ENCODE data around the gene DIS3L2. TPM values are rescaled to one million over a fixed set of nuclear protein-coding genes. Genes with fewer than 3 reads are reported as not detected.

Gene DIS3L2
- total and polyA plus RNA-seq, 2 of the 4 experiments (the other 2 are of a cell fraction) = 14.7 to 19.2 TPM

DNA sequence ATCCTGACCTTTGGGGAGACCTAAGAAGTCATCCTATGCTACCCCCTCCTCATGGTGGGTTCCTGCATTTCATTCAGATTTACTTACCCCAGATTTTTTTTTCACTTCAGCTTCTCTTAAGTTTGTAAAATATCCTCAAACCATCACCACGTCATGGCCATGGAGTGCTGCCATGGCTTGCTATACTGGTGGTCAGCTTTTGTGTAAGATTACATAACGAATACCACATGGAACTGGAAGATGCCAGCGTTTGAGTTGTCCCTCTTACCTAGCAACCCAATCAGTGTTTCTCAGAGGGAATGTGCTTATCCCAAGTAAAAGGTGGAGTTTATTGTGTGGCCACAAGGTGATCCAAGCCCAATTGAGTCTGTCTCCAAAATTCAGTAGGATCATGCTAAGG lies 268.4 kb downstream of the DIS3L2 start:
- no peak overlapping the region for H4K91ac ChIP-seq (ENCODE audit: insufficient read depth, low read depth, low read length)
- no peak overlapping the region for H4K5ac ChIP-seq (ENCODE audit: low read depth, low read length)
- no peak overlapping the region for H3K14ac ChIP-seq (replicated peaks; ENCODE audit: low read depth, low read length)
- H3K79me1 ChIP-seq (ENCODE audit: low read depth in 1 of 2, low read length in 2 of 2) = 0 out of 4 replicates have a peak, but pooled peaks cover 0 to 5% of the 10 kb centered on the region in 2 experiments
- H2AK5ac ChIP-seq (ENCODE audit: low read depth, low read length) = no peak overlapping the region
- ChIA-PET CTCF (no interaction called here), POLR2A (ENCODE audit: unreplicated experiment) (no interaction called here)
- no CpG with 5 or more reads among the region's 3 CpGs for WGBS, 2 experiments (ENCODE audit: extremely low coverage in 2 of 2, insufficient read length in 1 of 2)
- no peak overlapping the region for H2BK5ac ChIP-seq (ENCODE audit: low read depth, low read length, poor library complexity, severe bottlenecking)
- dilution Hi-C loops (cut with HindIII; ENCODE audit: low sequenced_read_pairs, unreplicated experiment) = no loop called here
- H3K18ac ChIP-seq (ENCODE audit: low read depth, low read length) = no peak overlapping the region
- no peak for DNase-seq
- H3K4me1 ChIP-seq (ENCODE audit: control insufficient read depth, insufficient read depth, low read length) = no peaks in the 10 kb centered on the region
- H3K4me2 ChIP-seq (ENCODE audit: low read depth, low read length) = no peak overlapping the region
- 0 out of 2 replicates have a peak, but pooled peaks cover 5% of the 10 kb centered on the region for H4K20me1 ChIP-seq (ENCODE audit: insufficient read depth, low read length)
- H3K9me1 ChIP-seq (ENCODE audit: insufficient read depth, low read length) = peaks cover 4% of the 10 kb centered on the region; the same call in 1 of the 2 replicates
- BruUV-seq (replicated peaks) = no TSS peak
- H3K23ac ChIP-seq (ENCODE audit: low read depth, low read length) = no peak overlapping the region
- H2AFZ ChIP-seq (replicated peaks; ENCODE audit: low read length, poor library complexity) = no peak overlapping the region
- no peak overlapping the region for H3K4ac ChIP-seq (ENCODE audit: low read depth, low read length)
- H3K56ac ChIP-seq (ENCODE audit: extremely low read depth, insufficient read depth, low read length) = no peak overlapping the region
- H2BK15ac ChIP-seq (ENCODE audit: low read depth, low read length) = no peak overlapping the region
- intact Hi-C loops (cut with micrococcal nuclease) = loop anchor here (1.0 kb wide), 1 partner anchor 305 kb away; no protein-coding TSS in a partner anchor
- H3K4me3 ChIP-seq (ENCODE audit: insufficient read depth, low read depth, low read length) = no peak overlapping the region
- H3K27ac ChIP-seq (ENCODE audit: insufficient read depth, low read length) = no peak overlapping the region
- no peaks in the 10 kb centered on the region for H3K27me3 ChIP-seq (ENCODE audit: control insufficient read depth, insufficient read depth, low read length)
- no peak overlapping the region for H2BK120ac ChIP-seq (ENCODE audit: low read depth, low read length)
- H3K9me3 ChIP-seq (ENCODE audit: control insufficient read depth, insufficient read depth, low read length) = no peaks in the 10 kb centered on the region
- in situ Hi-C loops (cut with MboI; ENCODE audit: low sequenced_read_pairs) = no loop called here
- H4K8ac ChIP-seq (ENCODE audit: low read depth in 2 of 2, low read length in 2 of 2) = no peak overlapping the region
- TF ChIP-seq CEBPB (IDR thresholded peaks at IDR 0.05; ENCODE audit: low read depth, low read length) = no peak
- no peak for TF ChIP-seq CTCF (conservative IDR thresholded peaks at IDR 0.05; ENCODE audit: low read depth, low read length)
- no peak for TF ChIP-seq CHD1 (IDR thresholded peaks at IDR 0.05; ENCODE audit: low read depth, low read length)
- TF ChIP-seq POLR2A (IDR thresholded peaks at IDR 0.05; ENCODE audit: low read depth, low read length) = no peak
- no peak for TF ChIP-seq USF2 (IDR thresholded peaks at IDR 0.05; ENCODE audit: low read depth, low read length)
- TF ChIP-seq MAZ (IDR thresholded peaks at IDR 0.05; ENCODE audit: borderline replicate concordance, low read depth, low read length) = no peak
- no peak for TF ChIP-seq FOS (IDR thresholded peaks at IDR 0.05; ENCODE audit: low read depth, low read length)
- TF ChIP-seq MXI1 (IDR thresholded peaks at IDR 0.05; ENCODE audit: borderline replicate concordance, low read depth, low read length) = no peak
- TF ChIP-seq RAD21 (IDR thresholded peaks at IDR 0.05; ENCODE audit: low read length) = no peak
- TF ChIP-seq RFX5 (IDR thresholded peaks at IDR 0.05; ENCODE audit: low read depth, low read length) = no peak
- TF ChIP-seq NFE2L2 (IDR thresholded peaks at IDR 0.05; ENCODE audit: low read depth, low read length) = no peak
- TF ChIP-seq RCOR1 (IDR thresholded peaks at IDR 0.05; ENCODE audit: insufficient replicate concordance, low read length) = no peak
- no peak for TF ChIP-seq ELK1 (IDR thresholded peaks at IDR 0.05; ENCODE audit: borderline replicate concordance, low read depth, low read length)
- TF ChIP-seq BHLHE40 (IDR thresholded peaks at IDR 0.05; ENCODE audit: low read depth, low read length) = no peak
- no peak for TF ChIP-seq MAFK (IDR thresholded peaks at IDR 0.05; ENCODE audit: low read depth, low read length)
- H3K9ac ChIP-seq (ENCODE audit: low read depth, low read length) = no peak overlapping the region
- no peak overlapping the region for H2BK20ac ChIP-seq (ENCODE audit: low read depth, low read length)
- H3K36me3 ChIP-seq (ENCODE audit: control insufficient read depth, insufficient read depth, low read length) = no peaks in the 10 kb centered on the region
- no peak overlapping the region for H2AK9ac ChIP-seq (replicated peaks; ENCODE audit: low read depth, low read length, poor library complexity)
- no peak for ATAC-seq (ENCODE audit: low read depth)
